ENCODE measurements around the gene CNOT6L. TPM values are rescaled to one million over a fixed set of nuclear protein-coding genes. Genes with fewer than 3 reads are reported as not detected.

CNOT6L gene
- total and polyA plus RNA-seq, 2 donors (not counting 1 experiment from before 2014, with no cell fraction given) = 11.4 to 12.7 TPM

- no peak for TF ChIP-seq CTCF (conservative IDR thresholded peaks at IDR 0.05 in 1 of 2, IDR thresholded peaks at IDR 0.05 in 1 of 2; ENCODE audit: low read depth in 1 of 2, low read length in 2 of 2)
- TF ChIP-seq EZH2 (IDR thresholded peaks at IDR 0.05; ENCODE audit: low read length, missing control alignments) = no peak
- Histone ChIP-seq H3K4me2 (ENCODE audit: extremely low read depth, insufficient read depth, low read length) (no peak overlapping the region), H3K4me3 (replicated peaks in 1 of 4; ENCODE audit: control extremely low read depth in 1 of 4, insufficient read depth in 1 of 4, low read depth in 3 of 4, low read length in 4 of 4) (no peak overlapping the region), H3K36me3 (ENCODE audit: control insufficient read depth, insufficient read depth, low read length) (no peaks in the 10 kb centered on the region), H4K20me1 (ENCODE audit: control insufficient read depth, extremely low read depth, insufficient read depth, low read length) (no peaks in the 10 kb centered on the region), H3K9me3 (ENCODE audit: control insufficient read depth, insufficient read depth, low read depth, low read length) (no peaks in the 10 kb centered on the region), H3K27me3 (ENCODE audit: control insufficient read depth, insufficient read depth, low read length) (no peaks in the 10 kb centered on the region), H2AFZ (ENCODE audit: low read length) (no peak overlapping the region), H3K79me2 (ENCODE audit: control insufficient read depth, insufficient read depth, low read length) (no peaks in the 10 kb centered on the region), H3K27ac (ENCODE audit: insufficient read depth, low read length) (no peak overlapping the region), H3K9ac (ENCODE audit: insufficient read depth, low read length) (no peak overlapping the region), H3K4me1 (ENCODE audit: control insufficient read depth, extremely low read depth, insufficient read depth, low read length) (no peaks in the 10 kb centered on the region)
- DNase-seq (ENCODE audit: low read depth in 2 of 2) = no peak
These were observed 57.6 kb downstream of the CNOT6L start for GRCh38 chr4:77761595-77761994.

DNA sequence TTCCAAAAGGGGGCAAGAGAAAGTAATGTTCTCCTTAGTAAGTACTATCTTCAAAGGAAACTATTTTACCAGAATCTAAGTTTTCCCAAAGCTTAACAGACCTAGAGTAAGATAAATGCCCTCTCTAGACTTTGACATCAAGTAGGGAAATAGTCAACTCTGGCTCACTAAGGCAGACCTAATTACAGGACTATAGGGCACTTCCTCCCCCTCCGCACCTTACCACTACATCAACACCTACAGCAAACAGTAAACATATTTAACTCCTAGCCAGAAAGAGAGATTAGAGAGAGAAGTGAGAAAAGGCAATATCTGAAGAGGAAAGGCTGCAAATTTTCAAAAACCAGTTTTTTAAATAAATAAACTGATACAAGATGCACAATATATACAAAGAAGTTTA, 60.4 kb downstream of the CNOT6L start:
- no peaks in the 10 kb centered on the region for H3K4me1 ChIP-seq (ENCODE audit: control insufficient read depth, extremely low read depth, insufficient read depth, low read length)
- TF ChIP-seq CTCF (conservative IDR thresholded peaks at IDR 0.05 in 1 of 2, IDR thresholded peaks at IDR 0.05 in 1 of 2; ENCODE audit: low read depth in 1 of 2, low read length in 2 of 2) (no peak), EZH2 (IDR thresholded peaks at IDR 0.05; ENCODE audit: low read length, missing control alignments) (no peak)
- no peak overlapping the region for H2AFZ ChIP-seq (ENCODE audit: low read length)
- H3K9me3 ChIP-seq (ENCODE audit: control insufficient read depth, insufficient read depth, low read depth, low read length) = no peaks in the 10 kb centered on the region
- DNase-seq (ENCODE audit: low read depth in 2 of 2) = no peak
- no peak overlapping the region for H3K27ac ChIP-seq (ENCODE audit: insufficient read depth, low read length)
- H3K9ac ChIP-seq (ENCODE audit: insufficient read depth, low read length) = no peak overlapping the region
- H4K20me1 ChIP-seq (ENCODE audit: control insufficient read depth, extremely low read depth, insufficient read depth, low read length) = no peaks in the 10 kb centered on the region
- no peak overlapping the region for H3K4me3 ChIP-seq (replicated peaks in 1 of 4; ENCODE audit: control extremely low read depth in 1 of 4, insufficient read depth in 1 of 4, low read depth in 3 of 4, low read length in 4 of 4)
- no peak overlapping the region for H3K4me2 ChIP-seq (ENCODE audit: extremely low read depth, insufficient read depth, low read length)
- H3K36me3 ChIP-seq (ENCODE audit: control insufficient read depth, insufficient read depth, low read length) = no peaks in the 10 kb centered on the region
- H3K27me3 ChIP-seq (ENCODE audit: control insufficient read depth, insufficient read depth, low read length) = no peaks in the 10 kb centered on the region
- H3K79me2 ChIP-seq (ENCODE audit: control insufficient read depth, insufficient read depth, low read length) = no peaks in the 10 kb centered on the region

DNA sequence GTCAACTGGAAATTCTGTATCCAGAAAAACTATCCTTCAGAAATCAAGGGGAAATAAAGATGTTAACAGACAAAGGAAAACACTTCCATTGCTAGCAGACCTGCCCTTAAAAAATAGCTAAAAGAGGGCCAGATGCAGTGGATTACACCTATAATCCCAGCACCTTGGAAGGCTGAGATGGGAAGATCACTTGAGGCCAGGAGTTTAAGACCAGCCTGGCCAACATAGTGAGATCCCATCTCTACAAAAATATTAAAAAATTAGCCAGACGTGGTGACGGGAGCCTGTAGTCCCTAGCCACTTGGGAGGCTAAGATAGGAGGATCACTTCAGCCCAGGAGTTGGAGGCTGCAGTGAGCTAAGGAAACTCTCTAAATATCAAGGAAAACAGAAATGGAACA, 67.4 kb downstream of the CNOT6L start:
- TF ChIP-seq CTCF (conservative IDR thresholded peaks at IDR 0.05 in 1 of 2, IDR thresholded peaks at IDR 0.05 in 1 of 2; ENCODE audit: low read depth in 1 of 2, low read length in 2 of 2) (no peak), EZH2 (IDR thresholded peaks at IDR 0.05; ENCODE audit: low read length, missing control alignments) (no peak)
- Histone ChIP-seq H3K36me3 (ENCODE audit: control insufficient read depth, insufficient read depth, low read length) (no peaks in the 10 kb centered on the region), H3K9me3 (ENCODE audit: control insufficient read depth, insufficient read depth, low read depth, low read length) (no peaks in the 10 kb centered on the region)

More for the DNA sequence above, 67.4 kb downstream of the CNOT6L start:
- Histone ChIP-seq H3K27me3 (ENCODE audit: control insufficient read depth, insufficient read depth, low read length) (no peaks in the 10 kb centered on the region), H3K27ac (ENCODE audit: insufficient read depth, low read length) (no peak overlapping the region), H3K4me3 (replicated peaks in 1 of 4; ENCODE audit: control extremely low read depth in 1 of 4, insufficient read depth in 1 of 4, low read depth in 3 of 4, low read length in 4 of 4) (no peak overlapping the region), H4K20me1 (ENCODE audit: control insufficient read depth, extremely low read depth, insufficient read depth, low read length) (no peaks in the 10 kb centered on the region), H3K9ac (ENCODE audit: insufficient read depth, low read length) (no peak overlapping the region), H3K79me2 (ENCODE audit: control insufficient read depth, insufficient read depth, low read length) (no peaks in the 10 kb centered on the region), H3K4me1 (ENCODE audit: control insufficient read depth, extremely low read depth, insufficient read depth, low read length) (no peaks in the 10 kb centered on the region), H2AFZ (ENCODE audit: low read length) (no peak overlapping the region), H3K4me2 (ENCODE audit: extremely low read depth, insufficient read depth, low read length) (no peak overlapping the region)
- DNase-seq (ENCODE audit: low read depth in 2 of 2) = no peak
